HEK293 (cell line): ENCODE measurements around the gene IMPG1.

Experiments
- CTCF ChIA-PET: fragments of 350-600 bp; formaldehyde crosslinking; extraction: SDS; loops from one replicate; lab custom pipeline; 2021; ENCODE audit warnings: antibody characterized with exemption; lab: Yijun Ruan, JAX
- POLR2A ChIA-PET: fragments of 300-600 bp; formaldehyde crosslinking; extraction: SDS; loops from one replicate; lab custom pipeline; 2020; ENCODE audit warnings: antibody characterized with exemption, inconsistent platforms; lab: Yijun Ruan, JAX
- H3K27ac ChIP-seq: fragments of 200-500 bp; sonication (Bioruptor generic); 2 replicates; pipeline ENCODE4 v1.5.1; 2014; ENCODE audit warnings: low read depth, low read length, control low read depth, inconsistent platforms; ENCODE audit errors: extremely low read depth
- H3K36me3 ChIP-seq, 2 experiments: fragments of 200-500 bp in 1 of 2; sonication (Bioruptor generic) in 1 of 2; 1 replicate in 1 of 2; 2 replicates in 1 of 2; pipeline ENCODE4 v1.5.1; 2014 to 2017; ENCODE audit warnings: inconsistent platforms in 2 of 2, low read length in 2 of 2; ENCODE audit not compliant: control insufficient read depth in 2 of 2, insufficient read depth in 1 of 2
- H3K4me1 ChIP-seq: fragments of 200-500 bp; sonication (Bioruptor generic); 2 replicates; pipeline ENCODE4 v1.5.1; 2014; ENCODE audit warnings: mild to moderate bottlenecking, low read length, inconsistent platforms; ENCODE audit not compliant: control insufficient read depth, insufficient read depth
- H3K4me3 ChIP-seq: 2 replicates; pipeline ENCODE4 v1.5.1; 2011; ENCODE audit warnings: low read depth, mild to moderate bottlenecking, control low read depth, low read length, moderate library complexity
- H3K9me3 ChIP-seq: fragments of 200-500 bp; sonication (Bioruptor generic); 2 replicates; pipeline ENCODE4 v1.5.1; 2014; ENCODE audit warnings: low read depth, low read length, inconsistent platforms; ENCODE audit not compliant: control insufficient read depth, insufficient read depth
- BCL11A ChIP-seq: fragments of 450-650 bp; formaldehyde crosslinking; IDR thresholded peaks from 2 replicates; pipeline ENCODE4 v1.5.1; 2016; ENCODE audit warnings: low read depth, missing biosample characterization, missing genetic modification characterization
- FEZF1 ChIP-seq: fragments of 450-650 bp; formaldehyde crosslinking; IDR thresholded peaks from 2 replicates; pipeline ENCODE4 v1.5.1; 2016; ENCODE audit warnings: missing biosample characterization, missing genetic modification characterization
- GLI4 ChIP-seq: fragments of 450-650 bp; formaldehyde crosslinking; IDR thresholded peaks from 2 replicates; pipeline ENCODE4 v1.5.1; 2016; ENCODE audit warnings: missing biosample characterization, missing genetic modification characterization
- HIC1 ChIP-seq: fragments of 450-650 bp; formaldehyde crosslinking; IDR thresholded peaks from 2 replicates; pipeline ENCODE4 v1.5.1; 2016; ENCODE audit warnings: missing biosample characterization, missing genetic modification characterization
- PRDM10 ChIP-seq: fragments of 450-650 bp; formaldehyde crosslinking; IDR thresholded peaks from 2 replicates; pipeline ENCODE4 v1.5.1; 2016; ENCODE audit warnings: missing biosample characterization, missing genetic modification characterization
- TSHZ1 ChIP-seq: fragments of 450-650 bp; formaldehyde crosslinking; IDR thresholded peaks from 2 replicates; pipeline ENCODE4 v1.5.1; 2016; ENCODE audit warnings: missing biosample characterization, missing genetic modification characterization, borderline replicate concordance
- YY2 ChIP-seq: fragments of 450-650 bp; formaldehyde crosslinking; IDR thresholded peaks from 2 replicates; pipeline ENCODE4 v1.5.1; 2016; ENCODE audit warnings: missing biosample characterization, missing genetic modification characterization
- ZFP37 ChIP-seq: fragments of 450-650 bp; formaldehyde crosslinking; IDR thresholded peaks from 2 replicates; pipeline ENCODE4 v1.5.1; 2016; ENCODE audit warnings: missing biosample characterization, missing genetic modification characterization
- ZNF112 ChIP-seq: fragments of 450-650 bp; formaldehyde crosslinking; IDR thresholded peaks from 2 replicates; pipeline ENCODE4 v1.5.0; 2017; ENCODE audit warnings: missing biosample characterization, missing genetic modification characterization
- ZNF157 ChIP-seq: fragments of 450-650 bp; formaldehyde crosslinking; IDR thresholded peaks from 2 replicates; pipeline ENCODE4 v1.5.1; 2016; ENCODE audit warnings: missing biosample characterization, missing genetic modification characterization
- ZNF174 ChIP-seq: fragments of 450-650 bp; formaldehyde crosslinking; IDR thresholded peaks from 2 replicates; pipeline ENCODE4 v1.5.0; 2017; ENCODE audit warnings: missing biosample characterization, mild to moderate bottlenecking, missing genetic modification characterization
- ZNF404 ChIP-seq: fragments of 450-650 bp; formaldehyde crosslinking; IDR thresholded peaks from 2 replicates; pipeline ENCODE4 v1.5.1; 2017; ENCODE audit warnings: missing biosample characterization, missing genetic modification characterization
- ZNF513 ChIP-seq: fragments of 450-650 bp; IDR thresholded peaks from 2 replicates; pipeline ENCODE4 v1.5.1; 2018; ENCODE audit warnings: missing biosample characterization, missing genetic modification characterization
- ZNF555 ChIP-seq: fragments of 450-650 bp; formaldehyde crosslinking; conservative IDR thresholded peaks from 2 replicates; pipeline ENCODE4 v1.5.1; 2017; ENCODE audit warnings: missing biosample characterization, mild to moderate bottlenecking, missing genetic modification characterization, inconsistent platforms
- ZNF610 ChIP-seq: fragments of 450-650 bp; formaldehyde crosslinking; IDR thresholded peaks from 2 replicates; pipeline ENCODE4 v1.5.1; 2016; ENCODE audit warnings: missing biosample characterization, missing genetic modification characterization, borderline replicate concordance
- ZNF768 ChIP-seq: fragments of 450-650 bp; formaldehyde crosslinking; IDR thresholded peaks from 2 replicates; pipeline ENCODE4 v1.5.1; 2018; ENCODE audit warnings: missing biosample characterization, mild to moderate bottlenecking, missing genetic modification characterization
- ZNF785 ChIP-seq: fragments of 450-650 bp; formaldehyde crosslinking; IDR thresholded peaks from 2 replicates; pipeline ENCODE4 v1.5.1; 2016; ENCODE audit warnings: missing biosample characterization, missing genetic modification characterization
- ZSCAN16 ChIP-seq: fragments of 450-650 bp; formaldehyde crosslinking; IDR thresholded peaks from 2 replicates; pipeline ENCODE4 v1.5.1; 2016; ENCODE audit warnings: missing biosample characterization, missing genetic modification characterization

IMPG1 gene

GRCh38 chr6:76072562-76072961, at the start of gene IMPG1:
Gene IMPG1, minus strand, starts transcription at chr6:76072662. Its CDS starts 174 bp downstream, at chr6:76072488.
- no peak within 1 kb of the TSS for H3K4me3 ChIP-seq
- CTCF ChIA-PET = no interaction called here
- no peak within 1 kb of the TSS for H3K27ac ChIP-seq
- TF ChIP-seq GLI4 (tag by site-specific recombination) (no peak), BCL11A (tag by site-specific recombination) (no peak), TSHZ1 (tag by site-specific recombination) (no peak), FEZF1 (no peak), ZNF112 (tag by site-specific recombination) (no peak), ZNF157 (tag by site-specific recombination) (no peak), ZFP37 (no peak), ZNF404 (no peak), ZNF174 (no peak), ZNF785 (tag by site-specific recombination) (no peak), ZNF610 (tag by site-specific recombination) (no peak), HIC1 (no peak), PRDM10 (tag by site-specific recombination) (no peak), YY2 (tag by site-specific recombination) (no peak), ZNF768 (tag by site-specific recombination) (no peak), ZNF555 (tag by site-specific recombination) (no peak), ZNF513 (tag by site-specific recombination) (no peak), ZSCAN16 (tag by site-specific recombination) (no peak)
- TF ChIP-seq, all 188 proteins: peak for 0
- H3K36me3 ChIP-seq = no peaks in the 10 kb centered on the region
- no peaks in the 10 kb centered on the region for H3K4me1 ChIP-seq
- H3K9me3 ChIP-seq = no peaks in the 10 kb centered on the region
- POLR2A ChIA-PET = no interaction called here
